Bronchial epithelial cell (primary cell): Measurements from ENCODE around the gene IPPK. TPM values are rescaled to one million over a fixed set of nuclear protein-coding genes. Genes with fewer than 3 reads are reported as not detected.

Source experiments
- DNase-seq: peaks from one replicate; pipeline ENCODE4 v3.0.0-alpha.2; 2010; ENCODE audit warnings: low read depth
- FAIRE-seq: peaks from 2 replicates; lab custom pipeline; 2011; peaks lifted over from hg19 to GRCh38; lab: Jason Lieb, UNC
- H3K27me3 ChIP-seq: 2 replicates; pipeline ENCODE4 v1.5.1; 2011; ENCODE audit warnings: low read length; ENCODE audit not compliant: control insufficient read depth, insufficient read depth
- H3K36me3 ChIP-seq: 2 replicates; pipeline ENCODE4 v1.5.1; 2011; ENCODE audit warnings: low read length; ENCODE audit not compliant: control insufficient read depth, insufficient read depth
- H3K4me3 ChIP-seq: 2 replicates; pipeline ENCODE4 v1.5.1; 2011; ENCODE audit warnings: mild to moderate bottlenecking, low read depth, low read length, control low read depth
- total RNA-seq: library from RNA; depleted of rRNA; stranded (reverse); fragments of >200 nt; gene quantifications from 2 replicates; pipeline ENCODE4 v1.2.1, GENCODE V29; 2014
- TF ChIP-seq, protein P1 (sequence below): IDR thresholded peaks from 2 replicates; pipeline ENCODE4 v1.5.1; 2011; ENCODE audit warnings: mild to moderate bottlenecking, moderate library complexity, low read length, control low read depth, inconsistent platforms; ENCODE audit not compliant: insufficient read depth, severe bottlenecking

IPPK gene
- total RNA-seq, 1 donor from 2014 or later = 27.6 TPM

DNA sequence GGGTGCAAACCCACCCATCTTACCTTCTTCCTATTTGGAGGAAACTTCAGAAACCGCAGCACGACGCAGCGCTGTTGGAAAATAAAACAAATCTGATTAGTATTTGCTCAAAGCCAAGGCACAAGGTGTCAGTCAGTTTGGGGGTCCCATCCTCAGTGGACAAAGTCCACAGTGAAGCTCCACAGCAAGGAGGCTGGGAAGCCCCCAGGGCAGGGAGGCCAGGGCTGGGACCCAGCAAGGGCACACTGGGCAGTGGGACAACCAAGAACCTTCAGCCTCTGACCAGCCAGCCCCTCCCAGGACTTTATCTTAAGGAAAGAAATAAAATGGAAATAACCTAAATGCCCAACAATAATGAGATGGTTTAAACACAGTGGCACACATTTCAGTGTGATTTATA is 11.3 kb downstream of the IPPK start:
- TF ChIP-seq, protein P1, sequence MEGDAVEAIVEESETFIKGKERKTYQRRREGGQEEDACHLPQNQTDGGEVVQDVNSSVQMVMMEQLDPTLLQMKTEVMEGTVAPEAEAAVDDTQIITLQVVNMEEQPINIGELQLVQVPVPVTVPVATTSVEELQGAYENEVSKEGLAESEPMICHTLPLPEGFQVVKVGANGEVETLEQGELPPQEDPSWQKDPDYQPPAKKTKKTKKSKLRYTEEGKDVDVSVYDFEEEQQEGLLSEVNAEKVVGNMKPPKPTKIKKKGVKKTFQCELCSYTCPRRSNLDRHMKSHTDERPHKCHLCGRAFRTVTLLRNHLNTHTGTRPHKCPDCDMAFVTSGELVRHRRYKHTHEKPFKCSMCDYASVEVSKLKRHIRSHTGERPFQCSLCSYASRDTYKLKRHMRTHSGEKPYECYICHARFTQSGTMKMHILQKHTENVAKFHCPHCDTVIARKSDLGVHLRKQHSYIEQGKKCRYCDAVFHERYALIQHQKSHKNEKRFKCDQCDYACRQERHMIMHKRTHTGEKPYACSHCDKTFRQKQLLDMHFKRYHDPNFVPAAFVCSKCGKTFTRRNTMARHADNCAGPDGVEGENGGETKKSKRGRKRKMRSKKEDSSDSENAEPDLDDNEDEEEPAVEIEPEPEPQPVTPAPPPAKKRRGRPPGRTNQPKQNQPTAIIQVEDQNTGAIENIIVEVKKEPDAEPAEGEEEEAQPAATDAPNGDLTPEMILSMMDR = no peak
- Histone ChIP-seq H3K27me3 (no peaks in the 10 kb centered on the region), H3K4me3 (no peak overlapping the region), H3K36me3 (peaks cover 26% of the 10 kb centered on the region)
- DNase-seq = no peak
- FAIRE-seq = no peak

DNA sequence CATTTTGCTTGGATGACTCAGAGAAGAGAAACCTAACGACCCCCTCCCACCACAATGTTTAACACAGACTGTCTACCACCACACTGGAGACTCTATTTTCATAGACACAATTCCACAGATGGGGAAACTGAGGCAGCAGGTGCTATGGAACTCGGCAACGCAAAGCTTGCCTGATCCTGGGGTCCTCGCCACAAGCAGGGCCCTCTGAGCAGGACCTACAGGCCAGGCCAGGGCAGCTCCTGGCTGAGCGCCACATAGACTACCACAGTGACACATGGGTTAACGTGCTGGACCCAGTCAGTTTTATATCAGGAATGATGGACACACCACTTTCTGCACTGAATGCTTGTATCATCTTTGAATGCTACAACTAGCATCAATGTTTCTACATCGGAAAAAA is 11.8 kb downstream of the IPPK start:
- DNase-seq (no peak), FAIRE-seq (no peak)
- TF ChIP-seq, protein P1 = no peak
- H3K27me3 ChIP-seq = no peaks in the 10 kb centered on the region
- peaks cover 25% of the 10 kb centered on the region for H3K36me3 ChIP-seq
- no peak overlapping the region for H3K4me3 ChIP-seq

DNA sequence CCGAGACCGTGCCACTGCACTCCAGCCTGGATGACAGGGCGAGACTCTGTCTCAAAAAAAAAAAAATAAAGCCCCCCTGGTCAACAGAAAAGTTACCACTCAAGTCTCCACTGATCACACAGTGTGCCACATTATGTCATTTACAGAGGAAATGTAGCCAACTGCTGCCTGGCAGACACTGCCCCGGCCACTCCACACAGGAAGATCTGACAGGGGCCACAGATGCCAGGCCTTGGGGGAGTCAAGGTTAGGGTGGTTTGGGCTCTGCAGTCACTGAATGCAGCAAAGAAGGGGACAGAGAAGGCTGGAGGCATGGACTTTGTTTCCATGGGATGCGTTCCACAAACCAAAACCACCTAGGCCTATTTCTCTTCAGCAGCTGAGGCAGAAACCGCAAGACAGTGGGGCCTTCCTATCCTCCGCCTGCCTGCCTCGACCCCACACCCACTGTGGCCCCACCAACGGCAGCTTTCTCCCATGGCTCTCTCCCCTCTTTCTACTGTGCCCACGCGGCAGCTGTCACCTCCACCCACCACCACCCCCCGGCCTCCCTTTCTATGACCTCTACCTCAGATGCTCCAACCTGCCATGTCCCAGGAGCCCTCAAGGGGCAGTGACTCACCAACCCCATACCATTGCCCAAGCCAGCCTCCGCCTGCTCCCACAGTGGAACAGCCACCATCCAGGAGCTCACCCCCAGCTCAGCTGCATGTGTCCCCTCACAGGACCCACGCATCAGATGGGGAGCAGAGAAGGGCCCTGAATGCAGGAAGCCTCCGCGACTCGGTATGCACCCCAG is 12.4 kb downstream of the IPPK start:
- Histone ChIP-seq H3K36me3 (peaks cover 29% of the 10 kb centered on the region), H3K27me3 (no peaks in the 10 kb centered on the region), H3K4me3 (no peak overlapping the region)
- FAIRE-seq = no peak
- TF ChIP-seq, protein P1 = peak; percentile 2
- no peak for DNase-seq

DNA sequence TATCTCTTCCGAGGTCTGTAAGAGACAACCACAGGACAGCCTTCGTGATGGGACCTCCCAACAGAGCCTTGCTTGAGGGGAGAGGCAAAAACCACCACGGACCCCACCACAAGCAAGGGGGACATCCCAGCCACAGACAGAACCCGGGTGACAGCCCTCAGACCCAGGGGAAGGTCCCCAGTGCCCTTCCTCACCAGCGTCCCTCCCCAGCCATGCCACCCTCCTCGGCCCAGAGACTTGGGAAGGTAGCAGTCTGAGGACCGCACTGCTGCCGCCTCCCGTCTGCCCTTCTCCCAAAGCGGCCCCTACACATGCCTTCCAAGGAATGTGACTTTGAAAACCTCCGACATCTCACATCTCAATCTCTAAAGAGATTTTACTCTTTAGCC is 13.4 kb downstream of the IPPK start:
- H3K4me3 ChIP-seq = no peak overlapping the region
- DNase-seq (no peak), FAIRE-seq (no peak)
- TF ChIP-seq, protein P1 = no peak
- H3K36me3 ChIP-seq = peaks cover 28% of the 10 kb centered on the region
- H3K27me3 ChIP-seq = no peaks in the 10 kb centered on the region

DNA sequence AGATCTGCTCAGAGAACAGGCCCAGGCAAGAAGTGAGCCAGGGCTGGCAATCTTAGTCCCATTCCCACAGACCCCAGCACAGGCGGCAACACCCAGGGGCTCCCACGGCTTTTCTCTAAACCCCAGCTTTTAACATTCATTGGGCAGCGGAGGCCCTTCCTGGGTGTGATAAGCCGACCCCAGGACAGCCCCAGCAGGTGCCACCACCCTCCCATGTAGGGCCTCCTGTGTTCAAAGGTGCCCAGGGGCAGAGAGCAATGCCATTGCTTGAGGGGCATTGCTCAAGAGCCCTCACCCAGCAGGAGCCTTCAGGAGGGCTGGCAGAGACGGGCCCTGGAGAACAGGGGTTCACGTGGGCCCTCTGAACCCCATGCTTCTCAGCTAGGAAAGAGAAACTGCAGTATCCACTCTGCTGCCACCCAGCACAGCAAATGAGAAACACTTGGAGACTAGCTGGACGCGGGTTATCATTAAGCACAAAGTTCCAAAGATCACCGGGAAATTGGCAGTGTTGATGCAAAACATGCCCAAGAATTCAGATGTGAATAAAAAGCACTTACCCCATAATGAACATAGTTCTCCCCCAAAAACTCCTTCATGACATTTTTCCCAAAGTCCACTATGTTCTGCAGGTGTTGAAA is 13.9 kb downstream of the IPPK start:
- Histone ChIP-seq H3K27me3 (no peaks in the 10 kb centered on the region), H3K4me3 (no peak overlapping the region), H3K36me3 (peaks cover 27% of the 10 kb centered on the region)
- TF ChIP-seq, protein P1 = no peak
- FAIRE-seq = no peak
- DNase-seq = no peak
